Caki2 (cell line): Measurements from ENCODE around the gene MGAT3. TPM values are rescaled to one million over a fixed set of nuclear protein-coding genes. Genes with fewer than 3 reads are reported as not detected.

Experiments used
- DNase-seq: peaks from one replicate; pipeline ENCODE4 v3.0.0-alpha.2; 2015; ENCODE audit warnings: low read depth
- in situ Hi-C: cut with HindIII; loops from 2 replicates; pipeline ENCODE4 v1.10.0; 2016; ENCODE audit warnings: low sequenced_read_pairs, low pct_unique_long_range_greater_than_20kb, mixed read lengths
- total RNA-seq: library from RNA; depleted of rRNA; stranded (reverse); fragments of >200 nt; shearing (Covaris generic); gene quantifications from 2 replicates; pipeline ENCODE4 v1.2.3, GENCODE V29; 2014; ENCODE audit warnings: low replicate concordance

MGAT3 gene
- total RNA-seq, 1 experiment from 2014 or later, result not detected

DNA sequence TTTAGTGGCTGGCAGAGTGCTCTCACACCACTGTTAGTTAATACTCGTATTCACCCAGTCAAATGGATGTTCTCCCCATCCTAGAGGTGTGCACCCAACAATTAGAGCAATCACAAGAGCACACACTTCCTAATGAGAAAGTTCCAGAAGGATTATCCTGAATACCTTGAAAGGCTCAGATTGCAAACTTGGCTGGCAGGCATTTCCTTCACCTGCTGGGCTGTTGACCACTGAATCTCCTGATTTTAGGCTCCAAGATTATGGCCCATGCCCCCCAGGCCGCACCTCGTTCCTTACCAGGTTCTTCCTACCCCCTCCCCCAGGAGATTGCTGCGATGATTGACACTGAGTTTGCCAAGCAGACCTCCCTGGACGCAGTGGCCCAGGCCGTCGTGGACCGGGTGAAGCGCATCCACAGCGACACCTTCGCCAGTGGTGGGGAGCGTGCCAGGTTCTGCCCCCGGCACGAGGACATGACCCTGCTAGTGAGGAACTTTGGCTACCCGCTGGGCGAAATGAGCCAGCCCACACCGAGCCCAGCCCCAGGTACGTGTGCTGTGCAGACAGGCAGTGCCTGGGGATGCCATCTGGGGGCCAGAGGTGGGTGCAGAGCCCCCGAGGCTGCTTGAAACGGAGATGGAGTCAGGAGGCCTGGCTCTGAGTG is 30.3 kb upstream of the MGAT3 start:
- DNase-seq, result no peak
- in situ Hi-C loops, result no loop called here

DNA sequence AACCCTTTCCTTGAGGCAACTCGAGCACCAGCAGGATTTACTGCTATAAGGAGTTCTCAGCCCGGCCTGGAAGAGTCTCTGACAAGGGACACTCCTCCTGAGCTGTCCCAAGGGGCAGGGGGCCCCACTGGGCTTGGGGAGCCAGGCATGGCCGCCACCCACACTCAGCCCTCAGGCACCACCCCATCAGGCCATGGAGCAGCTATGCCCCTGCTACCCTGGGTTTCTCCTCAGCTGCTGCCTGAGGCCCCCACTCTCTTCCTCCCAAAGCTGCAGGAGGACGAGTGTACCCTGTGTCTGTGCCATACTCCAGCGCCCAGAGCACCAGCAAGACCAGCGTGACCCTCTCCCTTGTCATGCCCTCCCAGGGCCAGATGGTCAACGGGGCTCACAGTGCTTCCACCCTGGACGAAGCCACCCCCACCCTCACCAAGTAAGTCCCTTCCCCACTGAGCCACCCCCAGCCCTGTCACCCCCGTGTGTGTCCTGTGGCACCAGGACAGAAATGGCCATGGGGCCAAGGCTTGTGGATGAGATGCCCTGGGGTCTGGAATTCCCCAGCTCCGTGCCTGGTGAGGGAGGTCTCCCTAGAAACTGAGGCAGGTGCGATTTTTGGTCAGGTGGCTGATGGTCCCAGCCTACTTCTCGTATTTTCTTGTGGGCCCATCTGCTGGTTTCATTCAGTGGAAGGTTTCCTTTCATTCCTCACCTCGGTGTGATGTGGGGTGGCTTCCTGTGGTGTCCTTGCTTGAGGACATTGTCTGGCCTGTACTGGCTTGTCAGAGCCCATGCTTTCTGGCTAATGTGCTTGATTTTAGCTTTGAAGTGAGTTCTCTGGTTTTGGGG is 28.8 kb upstream of the MGAT3 start:
- no peak for DNase-seq
- in situ Hi-C loops, result no loop called here

DNA sequence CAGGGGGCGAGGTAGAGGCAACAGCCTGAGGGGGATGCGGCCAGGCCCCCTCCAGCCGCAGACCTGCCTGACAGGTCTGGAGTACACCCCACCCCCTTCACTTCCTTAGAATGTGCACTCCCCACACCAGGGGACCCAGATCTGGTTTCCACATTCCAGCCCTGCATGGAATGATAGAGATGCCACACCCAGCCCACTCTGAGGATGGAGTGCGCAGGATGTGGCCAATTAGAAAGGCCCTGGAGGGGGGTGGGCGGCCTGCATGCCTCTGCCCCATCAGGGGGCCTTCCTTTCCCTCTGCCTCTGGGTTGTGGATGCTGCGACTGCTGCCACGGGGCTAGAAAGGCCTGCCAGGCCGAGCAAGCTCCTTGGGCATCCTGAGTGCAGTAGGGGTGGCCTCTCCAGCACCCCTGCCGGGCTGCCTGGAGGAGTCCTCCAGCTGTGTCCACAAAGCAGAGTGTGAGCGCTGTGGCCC is 28.2 kb upstream of the MGAT3 start:
- DNase-seq, result no peak
- in situ Hi-C loops, result no loop called here

DNA sequence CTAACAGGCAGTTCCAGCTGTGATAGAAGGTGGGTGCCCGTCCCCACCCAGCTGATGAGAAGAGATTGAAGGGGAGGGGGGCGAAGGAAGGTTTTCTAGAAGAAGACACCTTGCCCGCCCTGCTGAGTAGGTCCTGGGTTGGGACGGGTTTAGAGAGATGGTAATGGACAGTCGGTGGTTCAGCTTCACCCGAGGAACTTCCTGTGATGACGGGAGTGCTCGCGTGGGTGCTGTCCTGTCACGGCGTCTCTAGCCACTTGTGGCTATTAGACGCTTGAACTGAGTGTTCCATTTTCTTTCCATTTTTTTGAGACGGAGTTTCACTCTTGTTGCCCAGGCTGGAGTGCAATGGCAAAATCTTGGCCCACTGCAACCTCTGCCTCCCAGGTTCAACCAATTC is 27.6 kb upstream of the MGAT3 start:
- no peak for DNase-seq
- in situ Hi-C loops, result no loop called here

DNA sequence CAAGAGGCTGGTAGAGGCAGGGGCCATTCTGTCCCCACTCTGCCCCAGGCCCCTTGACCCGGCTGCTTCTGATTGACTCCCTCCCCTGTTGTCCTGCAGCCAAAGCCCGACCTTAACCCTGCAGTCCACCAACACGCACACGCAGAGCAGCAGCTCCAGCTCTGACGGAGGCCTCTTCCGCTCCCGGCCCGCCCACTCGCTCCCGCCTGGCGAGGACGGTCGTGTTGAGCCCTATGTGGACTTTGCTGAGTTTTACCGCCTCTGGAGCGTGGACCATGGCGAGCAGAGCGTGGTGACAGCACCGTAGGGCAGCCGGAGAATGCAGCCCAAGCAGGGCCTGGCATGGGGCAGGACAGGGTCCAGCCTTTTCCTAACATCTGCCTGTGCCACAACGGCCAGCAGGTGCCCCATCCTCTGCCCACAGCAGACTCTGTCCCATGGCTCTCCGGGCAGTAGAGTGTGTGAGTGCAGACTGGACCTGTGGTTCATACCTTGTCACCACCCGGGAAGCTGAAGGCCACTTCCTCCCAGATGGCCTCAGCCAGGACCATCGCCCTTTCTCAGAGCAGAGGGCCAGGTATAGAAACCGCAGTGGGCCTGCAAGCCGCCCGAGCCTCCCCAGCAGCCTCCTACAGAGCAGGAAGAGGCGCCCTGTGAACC is 26.8 kb upstream of the MGAT3 start:
- DNase-seq, result no peak

DNA sequence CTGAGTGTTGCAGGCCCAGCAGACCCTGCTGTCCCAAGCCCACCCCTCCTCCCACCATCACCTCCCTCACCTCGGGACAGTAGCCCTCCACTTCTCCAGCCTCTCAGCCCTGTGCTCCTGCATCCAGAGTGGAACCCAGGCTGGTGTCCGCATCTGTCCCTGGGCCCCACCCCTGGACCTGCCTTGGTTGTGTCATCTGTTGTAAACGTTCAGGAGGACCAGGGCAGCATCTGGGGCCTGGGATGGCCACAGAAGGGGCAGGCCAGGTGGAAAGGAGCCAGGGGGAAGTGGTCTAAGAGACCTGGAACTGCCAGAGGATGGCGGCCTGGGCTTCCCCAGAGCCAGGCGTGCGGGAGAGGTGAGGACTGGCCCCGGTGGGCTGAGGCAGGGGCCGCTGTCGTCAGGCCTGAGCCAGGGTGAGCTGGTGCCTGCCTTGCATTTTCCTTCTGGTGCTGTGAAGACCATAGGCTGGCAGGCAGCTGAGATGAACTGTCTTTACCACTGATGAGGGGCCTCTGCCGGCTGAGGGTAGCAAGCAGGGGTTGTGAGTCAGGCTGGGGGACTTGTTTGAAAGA is 26.1 kb upstream of the MGAT3 start:
- no peak for DNase-seq
- in situ Hi-C loops, result no loop called here

More for the DNA sequence above, 26.8 kb upstream of the MGAT3 start:
- in situ Hi-C loops, result no loop called here

DNA sequence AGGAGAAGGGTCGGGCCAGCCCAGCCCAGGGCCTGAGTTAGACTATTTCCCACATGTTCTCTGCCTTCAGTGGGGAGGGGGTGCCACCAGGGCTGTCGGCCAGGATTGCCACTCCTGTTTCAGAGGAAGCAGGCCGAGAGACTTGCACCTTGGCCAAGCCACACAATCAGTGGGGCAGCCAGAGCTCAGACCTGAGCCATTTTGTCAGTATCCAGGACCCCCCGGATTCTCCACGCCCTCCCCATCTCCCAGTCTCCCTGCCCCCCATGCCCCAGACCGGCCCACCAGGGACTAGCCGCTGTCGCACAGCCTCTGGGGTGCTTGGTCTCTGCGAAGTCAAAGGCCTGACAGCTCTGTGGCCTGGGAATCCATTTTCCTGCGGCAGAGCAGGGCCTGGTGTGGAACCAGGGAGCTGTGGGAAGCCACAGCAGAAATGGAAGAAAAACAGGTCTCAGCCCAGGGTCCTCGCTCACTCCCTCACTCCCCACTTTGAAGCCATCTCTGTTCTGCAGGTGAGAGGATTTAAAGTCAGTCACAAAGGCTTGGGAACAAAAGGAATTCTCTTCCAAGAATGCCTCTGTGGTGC is 25.5 kb upstream of the MGAT3 start:
- no peak for DNase-seq
- in situ Hi-C loops, result no loop called here

DNA sequence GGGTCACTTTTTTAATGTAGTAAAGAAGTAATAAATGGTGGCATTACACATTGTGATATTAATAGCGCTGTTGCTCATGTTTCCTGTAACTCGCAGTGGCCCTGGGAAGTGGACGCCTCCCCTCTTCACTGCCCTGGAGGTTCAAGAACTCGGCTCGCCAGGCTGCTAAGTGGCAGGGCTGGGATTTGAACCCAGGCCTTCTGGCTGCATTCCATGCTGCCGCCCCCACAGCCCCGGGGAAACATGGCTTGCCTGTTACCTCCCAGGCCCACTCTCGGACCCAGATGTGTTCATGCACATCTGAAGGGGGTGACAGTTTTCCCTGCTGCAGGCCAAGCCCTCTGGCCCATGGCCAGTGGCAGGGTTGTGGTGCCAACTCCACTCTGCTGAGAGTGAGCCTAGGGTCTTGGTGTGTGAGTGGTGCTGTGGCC is 25.0 kb upstream of the MGAT3 start:
- DNase-seq, result no peak

DNA sequence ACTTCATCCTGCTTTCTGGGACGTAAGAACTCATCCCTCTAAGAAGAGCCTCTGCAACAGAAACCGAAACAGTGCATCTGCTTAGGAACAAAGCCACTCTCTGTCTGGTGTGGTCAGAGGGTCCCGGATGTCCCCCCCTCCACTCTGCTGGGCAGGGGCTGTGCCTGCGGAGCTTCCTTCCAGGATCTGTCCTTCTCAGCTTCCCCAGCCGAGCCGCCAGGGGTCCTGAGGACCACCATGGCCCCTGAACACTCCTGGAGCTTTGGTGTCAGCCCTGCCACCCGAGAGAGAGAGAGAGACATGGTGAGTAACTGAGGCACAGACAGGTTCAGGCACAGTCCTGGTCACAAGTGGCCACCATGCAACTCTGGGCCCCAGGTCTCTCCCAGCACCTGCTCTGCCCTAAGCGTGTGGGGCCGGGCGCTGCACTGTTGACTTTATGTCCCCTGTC is 24.4 kb upstream of the MGAT3 start:
- in situ Hi-C loops, result no loop called here
- no peak for DNase-seq

More for the DNA sequence above, 25.0 kb upstream of the MGAT3 start:
- in situ Hi-C loops, result no loop called here

DNA sequence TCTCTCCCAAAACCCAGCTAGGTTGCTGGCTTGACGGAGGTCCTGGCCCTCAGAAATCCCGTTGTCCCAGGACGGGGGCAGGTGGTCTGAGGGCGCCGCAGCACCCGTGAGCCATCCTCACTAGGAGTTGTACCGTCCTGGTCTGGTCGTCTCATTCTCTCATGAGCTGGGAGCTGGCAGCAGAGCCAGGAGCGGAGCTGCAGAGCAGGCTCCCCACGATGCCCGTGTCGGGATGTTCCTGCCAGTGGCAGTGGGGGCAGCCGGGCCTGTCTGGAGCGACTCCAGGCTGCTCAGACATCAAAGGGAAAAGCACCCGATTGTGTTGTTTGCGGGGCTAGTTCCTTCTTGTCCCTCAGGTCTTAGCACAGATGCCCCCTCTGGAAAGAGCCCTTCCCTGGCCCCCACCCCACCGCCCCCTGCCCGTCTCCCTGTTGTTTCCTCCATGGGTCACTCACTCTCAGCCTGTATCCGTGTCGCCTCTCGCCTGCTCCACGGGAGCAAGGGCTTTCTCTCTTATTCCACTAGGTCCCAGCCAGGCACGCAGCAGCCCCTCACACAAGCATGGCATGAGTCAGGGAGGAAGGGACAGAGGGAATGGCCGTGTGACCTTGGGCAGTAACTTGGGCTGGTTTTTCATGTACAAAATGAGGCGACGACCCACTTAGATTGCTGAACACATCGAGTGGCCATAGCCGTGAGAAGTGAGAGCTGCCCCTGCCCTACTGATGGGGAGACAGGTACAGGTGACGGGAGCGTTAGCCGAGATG is 23.2 kb upstream of the MGAT3 start:
- in situ Hi-C loops, result no loop called here
- DNase-seq, result no peak

DNA sequence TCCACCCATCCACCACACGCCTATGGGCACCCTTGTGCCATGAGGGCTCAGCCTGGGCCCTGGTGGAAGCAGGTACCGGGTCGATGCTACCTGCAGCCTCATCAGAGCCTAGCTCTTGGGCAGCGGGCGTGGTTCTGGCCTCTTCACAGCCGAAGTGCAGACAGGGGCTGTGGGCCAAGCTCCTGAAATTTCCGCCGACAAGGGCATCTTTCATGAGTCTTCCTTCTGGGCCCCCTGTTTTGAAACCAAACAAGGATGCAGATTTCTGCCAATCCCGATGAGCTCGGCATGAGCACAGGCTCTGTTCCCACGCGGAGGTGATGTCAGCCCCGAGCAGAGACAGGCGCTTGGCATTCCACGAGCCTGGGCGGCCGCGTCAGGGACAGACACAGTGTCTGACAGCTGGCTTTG is 22.6 kb upstream of the MGAT3 start:
- in situ Hi-C loops, result no loop called here
- DNase-seq, result no peak

DNA sequence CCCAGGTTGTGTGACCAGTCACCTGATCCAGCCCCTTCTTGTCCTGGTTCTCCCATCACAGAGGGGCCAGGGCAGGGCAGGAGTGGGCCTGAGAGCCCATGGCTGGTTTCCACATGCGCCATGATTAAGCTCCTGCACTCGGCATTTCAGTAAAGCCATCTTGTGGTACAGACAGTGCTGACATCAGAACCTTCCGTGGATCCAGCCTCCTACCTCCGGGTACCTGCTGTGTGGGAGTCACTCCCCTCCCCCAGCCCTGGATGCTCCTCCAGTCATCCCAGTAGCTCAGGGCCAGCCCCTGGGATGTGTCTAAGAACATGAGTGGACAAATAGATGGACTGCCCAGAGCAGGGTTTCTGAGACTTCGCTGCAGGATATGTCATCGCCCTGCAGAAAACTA is 22.1 kb upstream of the MGAT3 start:
- in situ Hi-C loops, result no loop called here
- no peak for DNase-seq

DNA sequence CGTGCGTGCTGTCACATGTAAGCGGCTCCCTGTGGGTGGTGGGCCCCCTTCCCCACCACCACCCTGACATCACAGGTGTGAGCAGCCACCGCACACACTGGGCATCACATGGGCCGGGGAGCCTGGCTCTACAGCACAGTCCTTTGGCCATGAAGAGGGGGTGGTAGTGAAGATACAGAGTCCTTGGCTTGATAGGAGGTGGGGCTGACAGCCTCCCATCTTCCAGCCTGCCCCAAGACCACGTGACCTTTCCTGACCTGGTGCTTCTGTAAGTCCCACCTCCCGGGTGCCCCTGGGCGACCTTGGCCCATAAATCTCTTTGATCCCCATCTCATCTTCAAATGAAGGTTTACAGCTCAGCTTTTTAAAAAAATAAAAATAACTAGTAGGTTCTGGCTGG is 21.2 kb upstream of the MGAT3 start:
- DNase-seq, result no peak
- in situ Hi-C loops, result no loop called here

DNA sequence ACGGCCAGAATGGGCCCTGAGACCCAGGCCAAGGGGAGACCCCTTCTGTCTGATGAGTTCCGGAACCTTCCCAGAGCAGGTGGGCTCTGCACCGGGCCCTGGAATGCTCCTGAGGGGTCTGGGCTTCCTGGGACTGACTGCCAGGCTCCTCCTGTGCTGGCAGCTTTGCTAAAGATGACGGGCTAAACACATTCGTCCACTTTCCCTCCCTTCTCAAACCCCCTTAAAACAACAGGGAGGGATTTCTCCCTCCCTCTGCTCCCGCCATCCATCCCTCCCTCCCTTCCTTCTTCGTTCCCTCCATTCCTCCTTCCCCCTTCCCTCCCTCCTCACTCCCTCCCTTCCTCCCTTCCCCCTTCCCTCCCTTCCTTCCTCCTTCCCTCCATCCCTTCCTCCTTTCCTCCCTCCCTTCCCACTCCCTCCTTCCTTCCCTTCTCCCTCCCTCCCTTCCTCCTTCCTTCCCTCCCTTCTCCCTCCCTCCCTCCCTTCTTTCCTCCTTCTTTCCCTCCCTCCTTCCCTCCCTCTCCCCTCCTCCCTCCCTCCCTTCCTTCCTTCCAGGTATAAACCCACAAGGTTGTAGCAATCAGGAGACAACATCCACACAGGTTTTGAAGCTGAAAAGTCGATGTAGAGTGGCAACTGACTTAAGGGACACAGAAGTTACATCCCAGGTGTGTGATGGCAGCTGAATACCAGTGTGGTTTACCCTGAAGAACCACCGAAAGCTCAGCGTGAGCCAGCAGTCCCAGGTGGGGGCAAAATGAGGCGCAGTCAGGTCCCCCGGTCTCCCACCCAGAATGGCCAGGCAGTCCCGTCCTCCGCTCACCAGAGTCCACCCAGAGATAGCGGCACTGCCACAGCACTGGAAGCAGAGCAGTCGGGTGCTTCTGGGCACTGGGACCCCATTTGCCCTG is 18.8 kb upstream of the MGAT3 start:
- DNase-seq, result no peak
- in situ Hi-C loops, result no loop called here

DNA sequence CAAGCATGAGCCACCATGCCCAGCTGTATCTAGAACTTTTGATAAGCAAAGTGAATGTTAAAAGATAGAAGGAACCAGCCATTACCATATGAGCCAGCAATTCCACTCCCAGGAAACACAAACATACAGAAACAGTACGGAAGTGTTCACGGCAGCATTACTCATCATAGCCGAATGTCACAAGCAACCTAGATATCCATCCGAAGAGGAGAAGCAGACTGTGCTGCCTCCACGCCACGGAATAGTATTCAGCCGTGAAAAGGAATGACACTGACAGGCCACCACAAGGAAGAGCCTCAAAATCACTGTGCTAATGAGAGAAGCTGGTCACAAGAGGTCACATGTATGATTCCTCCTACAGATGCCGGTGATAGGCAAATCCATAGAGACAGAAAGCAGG is 17.6 kb upstream of the MGAT3 start:
- DNase-seq, result peak; percentile 45
- in situ Hi-C loops, result no loop called here

DNA sequence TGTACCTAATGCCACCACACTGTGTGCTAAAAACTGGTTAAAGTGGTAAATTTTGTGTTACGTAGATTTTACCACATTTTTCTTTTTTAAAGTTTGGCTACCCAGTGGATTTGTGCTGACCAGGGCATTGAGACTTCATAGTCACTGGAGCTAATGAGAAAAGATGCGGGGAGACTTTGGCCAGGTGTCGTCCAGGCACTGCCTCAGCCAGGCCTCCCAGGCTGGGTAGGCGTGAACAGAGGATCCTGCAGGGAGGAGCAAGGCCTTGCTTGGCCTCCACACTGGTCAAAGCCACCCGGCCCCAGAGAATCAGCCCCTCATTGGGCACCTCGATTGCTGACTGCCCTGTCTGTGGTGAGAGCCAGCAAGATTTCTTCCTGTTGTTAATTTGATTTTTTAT is 13.4 kb upstream of the MGAT3 start:
- DNase-seq, result no peak

More for the DNA sequence above, 13.4 kb upstream of the MGAT3 start:
- in situ Hi-C loops, result no loop called here
